Muscle layer of colon (tissue), 2 donors: Measurements from ENCODE around the gene OCLN.
"Not testable (repeated sequence)": the region's sequence is repeated elsewhere in the genome, so short reads cannot be mapped to it uniquely, and the experiment has no call there.

ENCODE experiments used
- H3K27ac ChIP-seq: one replicate; pipeline ENCODE4 v1.7.0; 2013; ENCODE audit warnings: low read depth, mild to moderate bottlenecking, low read length, moderate library complexity
- H3K27me3 ChIP-seq, 2 donors: one replicate each; pipeline ENCODE4 v1.7.0; 2013; ENCODE audit warnings: low read length in 2 of 2, mild to moderate bottlenecking in 2 of 2; ENCODE audit not compliant: insufficient read depth in 2 of 2, control insufficient read depth in 1 of 2
- H3K36me3 ChIP-seq: one replicate; pipeline ENCODE4 v1.7.0; 2013; ENCODE audit warnings: mild to moderate bottlenecking, low read length; ENCODE audit not compliant: insufficient read depth
- H3K4me1 ChIP-seq: one replicate; pipeline ENCODE4 v1.7.0; 2013; ENCODE audit warnings: mild to moderate bottlenecking, low read length; ENCODE audit not compliant: insufficient read depth
- H3K4me3 ChIP-seq, 2 donors: one replicate each; pipeline ENCODE4 v1.7.0; 2013; ENCODE audit warnings: low read length in 2 of 2, low read depth in 1 of 2, mild to moderate bottlenecking in 1 of 2, moderate library complexity in 1 of 2
- H3K9ac ChIP-seq: one replicate; pipeline ENCODE4 v1.7.0; 2013; ENCODE audit warnings: low read length
- H3K9me3 ChIP-seq: one replicate; pipeline ENCODE4 v1.7.0; 2013; ENCODE audit warnings: mild to moderate bottlenecking, low read length
- donor health status: abdominal sarcoma.
- donor health status: Adenocarcinoma of cecum.

The OCLN gene, protein sequence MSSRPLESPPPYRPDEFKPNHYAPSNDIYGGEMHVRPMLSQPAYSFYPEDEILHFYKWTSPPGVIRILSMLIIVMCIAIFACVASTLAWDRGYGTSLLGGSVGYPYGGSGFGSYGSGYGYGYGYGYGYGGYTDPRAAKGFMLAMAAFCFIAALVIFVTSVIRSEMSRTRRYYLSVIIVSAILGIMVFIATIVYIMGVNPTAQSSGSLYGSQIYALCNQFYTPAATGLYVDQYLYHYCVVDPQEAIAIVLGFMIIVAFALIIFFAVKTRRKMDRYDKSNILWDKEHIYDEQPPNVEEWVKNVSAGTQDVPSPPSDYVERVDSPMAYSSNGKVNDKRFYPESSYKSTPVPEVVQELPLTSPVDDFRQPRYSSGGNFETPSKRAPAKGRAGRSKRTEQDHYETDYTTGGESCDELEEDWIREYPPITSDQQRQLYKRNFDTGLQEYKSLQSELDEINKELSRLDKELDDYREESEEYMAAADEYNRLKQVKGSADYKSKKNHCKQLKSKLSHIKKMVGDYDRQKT

DNA sequence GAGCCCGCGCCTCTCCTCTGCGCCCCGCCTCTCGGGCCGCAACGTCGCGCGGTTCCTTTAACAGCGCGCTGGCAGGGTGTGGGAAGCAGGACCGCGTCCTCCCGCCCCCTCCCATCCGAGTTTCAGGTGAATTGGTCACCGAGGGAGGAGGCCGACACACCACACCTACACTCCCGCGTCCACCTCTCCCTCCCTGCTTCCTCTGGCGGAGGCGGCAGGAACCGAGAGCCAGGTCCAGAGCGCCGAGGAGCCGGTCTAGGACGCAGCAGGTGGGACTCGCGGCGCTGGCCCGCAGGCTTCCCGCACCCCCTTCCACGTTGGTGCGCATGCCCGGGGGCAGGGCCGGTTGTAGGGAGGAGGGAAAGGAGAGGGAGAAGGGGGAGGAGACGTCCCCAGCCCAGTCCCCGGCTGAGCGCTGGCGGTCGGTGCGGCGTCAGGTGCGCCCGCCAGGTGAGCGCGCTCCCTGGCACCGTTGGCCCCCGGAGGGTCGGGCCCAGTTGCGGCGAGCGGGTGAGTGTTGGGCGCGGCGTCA lies at the start of gene OCLN:
OCLN (plus strand) TSS at position 400 of the 532 bp plus-strand sequence. CDS start 11,455 bp downstream, outside the sequence.
- Histone ChIP-seq H3K27me3 (peaks cover 10 to 39% of the 10 kb centered on the region in 2 donors), H3K9me3 (no peaks in the 10 kb centered on the region), H3K36me3 (no peaks in the 10 kb centered on the region), H3K27ac (no peak within 1 kb of the TSS), H3K4me3 (peak within 1 kb of the TSS; percentile 39 to 67), H3K4me1 (no peaks in the 10 kb centered on the region), H3K9ac (no peak within 1 kb of the TSS)

DNA sequence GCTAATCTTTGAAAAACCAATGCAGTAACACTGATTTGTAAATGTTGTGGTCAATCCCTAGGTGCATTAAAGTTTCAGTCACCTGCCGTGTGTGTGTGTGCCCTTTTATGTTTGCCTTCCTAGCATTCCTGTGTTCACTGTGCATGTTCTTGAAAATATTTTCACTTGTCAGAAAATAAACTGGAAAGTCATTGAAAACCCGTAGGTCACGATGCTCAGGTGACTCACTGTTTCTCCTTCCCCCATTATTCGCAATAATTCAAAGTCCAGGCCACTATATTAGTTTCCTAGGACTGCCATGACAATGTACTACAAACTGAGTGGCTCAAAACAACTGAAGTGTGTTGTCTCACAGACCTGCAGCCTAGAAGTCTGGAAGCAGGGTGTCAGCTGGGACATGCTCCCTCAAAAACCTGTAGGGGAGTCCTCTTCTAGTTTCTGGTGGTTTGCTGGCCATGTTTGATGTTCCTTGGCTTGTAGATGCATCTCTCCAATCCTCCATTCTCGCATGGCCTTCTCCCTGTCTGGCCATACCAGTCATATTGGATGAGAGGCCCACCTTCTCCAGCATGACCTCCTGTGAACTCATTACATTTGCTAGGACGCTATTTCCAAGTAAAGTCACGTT lies 48.3 kb upstream of the OCLN start:
- Histone ChIP-seq H3K27me3 (no peaks in the 10 kb centered on the region), H3K9ac (no peak overlapping the region), H3K9me3 (no peaks in the 10 kb centered on the region), H3K36me3 (no peaks in the 10 kb centered on the region), H3K4me3 (no peak overlapping the region), H3K27ac (no peak overlapping the region), H3K4me1 (no peaks in the 10 kb centered on the region)

DNA sequence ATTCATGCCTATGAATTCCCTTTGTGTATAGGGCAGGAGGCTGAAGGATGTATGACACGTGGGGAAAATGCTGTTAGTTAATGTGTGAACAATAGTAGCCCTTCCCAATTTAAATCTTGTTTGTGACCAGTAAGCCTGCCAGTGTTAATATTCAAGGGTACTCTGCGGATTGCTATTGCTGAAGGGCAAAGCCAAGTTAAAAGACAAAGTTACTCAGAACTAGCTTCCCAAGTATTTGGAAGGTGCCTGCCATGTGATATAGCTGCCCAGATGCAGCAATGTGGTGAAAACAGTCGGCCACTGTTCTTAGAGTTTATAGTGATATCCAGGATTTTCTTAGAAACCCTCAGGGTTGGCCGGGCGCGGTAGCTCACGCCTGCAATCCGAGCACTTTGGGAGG lies 43.1 kb upstream of the OCLN start:
- Histone ChIP-seq H3K4me3 (no peak overlapping the region), H3K9me3 (no peaks in the 10 kb centered on the region), H3K27me3 (no peaks in the 10 kb centered on the region), H3K4me1 (no peaks in the 10 kb centered on the region), H3K27ac (no peak overlapping the region), H3K9ac (no peak overlapping the region), H3K36me3 (no peaks in the 10 kb centered on the region)

DNA sequence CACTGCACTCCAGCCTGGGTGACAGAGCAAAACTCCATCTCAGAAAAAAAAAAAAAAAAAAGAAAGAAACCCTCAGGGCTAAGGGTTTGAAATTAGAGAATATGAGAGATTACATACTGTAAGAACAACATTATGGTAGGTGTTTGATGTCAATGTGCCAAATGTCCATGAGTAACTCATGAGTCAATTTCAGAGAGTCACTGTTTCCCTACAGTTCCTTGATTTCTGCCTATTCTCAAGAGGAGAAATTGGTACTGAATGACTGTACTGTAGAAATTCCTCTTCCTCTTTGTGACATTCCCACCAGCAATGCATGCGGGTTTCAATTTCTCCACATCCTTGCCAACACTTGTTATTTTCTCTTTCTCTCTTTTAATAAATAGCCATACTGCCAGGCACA lies 42.5 kb upstream of the OCLN start:
- no peaks in the 10 kb centered on the region for H3K27me3 ChIP-seq
- H3K4me1 ChIP-seq: no peaks in the 10 kb centered on the region
- no peak overlapping the region for H3K27ac ChIP-seq
- no peak overlapping the region for H3K9ac ChIP-seq
- H3K36me3 ChIP-seq: no peaks in the 10 kb centered on the region
- H3K4me3 ChIP-seq: no peak overlapping the region
- no peaks in the 10 kb centered on the region for H3K9me3 ChIP-seq

DNA sequence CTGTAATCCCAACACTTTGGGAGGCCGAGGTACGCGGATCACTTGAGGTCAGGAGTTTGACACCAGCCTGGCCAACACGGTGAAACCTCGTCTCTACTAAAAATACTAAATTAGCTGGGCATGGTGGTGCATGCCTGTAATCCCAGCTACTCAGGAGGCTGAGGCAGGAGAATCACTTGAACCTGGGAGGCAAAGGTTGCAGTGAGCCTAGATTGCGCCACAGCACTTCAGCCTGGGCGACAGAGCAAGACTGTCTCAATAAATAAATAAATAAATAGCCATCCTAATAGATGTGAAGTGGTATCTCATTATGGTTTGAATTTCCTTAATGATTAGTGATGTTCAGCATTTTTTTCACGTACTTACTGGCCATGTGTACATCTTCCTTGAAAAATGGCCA lies 42.1 kb upstream of the OCLN start:
- H3K27ac ChIP-seq, H3K36me3 ChIP-seq, H3K9ac ChIP-seq, H3K4me3 ChIP-seq, H3K4me1 ChIP-seq, H3K9me3 ChIP-seq, H3K27me3 ChIP-seq: not testable (repeated sequence)

DNA sequence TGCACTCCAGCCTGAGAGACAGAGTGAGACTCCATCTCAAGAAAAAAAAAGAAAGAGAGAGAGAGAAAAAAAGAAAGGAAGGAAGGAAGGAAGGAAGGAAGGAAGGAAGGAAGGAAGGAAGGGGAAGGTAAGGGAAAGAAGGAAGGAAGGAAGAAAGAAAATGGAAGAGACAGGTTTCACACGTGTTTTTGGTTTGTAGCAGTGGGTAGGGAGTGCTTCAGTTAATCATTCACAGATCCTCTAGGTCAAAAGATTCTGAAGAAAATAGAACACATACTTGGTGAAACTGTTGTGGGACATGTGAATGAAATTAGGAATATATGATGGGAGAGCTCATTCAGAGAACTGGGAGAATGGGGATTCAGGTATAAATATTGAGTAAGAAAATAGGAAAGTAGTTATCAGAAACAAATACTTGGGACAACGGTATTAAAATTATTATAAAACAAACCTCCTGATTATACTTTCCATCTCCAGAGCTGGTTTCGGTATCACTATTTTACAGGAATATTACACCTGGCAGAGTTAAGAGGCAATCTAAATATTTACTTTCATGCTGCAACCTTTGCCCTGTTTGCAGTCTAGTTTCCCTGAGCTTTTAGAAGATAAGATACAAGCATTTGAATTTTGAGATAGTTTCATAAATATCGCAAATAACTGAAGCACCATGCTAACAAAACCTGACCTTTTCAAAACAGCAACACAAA lies 40.5 kb upstream of the OCLN start:
- Histone ChIP-seq H3K4me1 (no peaks in the 10 kb centered on the region), H3K4me3 (no peak overlapping the region), H3K27me3 (no peaks in the 10 kb centered on the region), H3K27ac (no peak overlapping the region), H3K9ac (no peak overlapping the region), H3K36me3 (no peaks in the 10 kb centered on the region), H3K9me3 (no peaks in the 10 kb centered on the region)

DNA sequence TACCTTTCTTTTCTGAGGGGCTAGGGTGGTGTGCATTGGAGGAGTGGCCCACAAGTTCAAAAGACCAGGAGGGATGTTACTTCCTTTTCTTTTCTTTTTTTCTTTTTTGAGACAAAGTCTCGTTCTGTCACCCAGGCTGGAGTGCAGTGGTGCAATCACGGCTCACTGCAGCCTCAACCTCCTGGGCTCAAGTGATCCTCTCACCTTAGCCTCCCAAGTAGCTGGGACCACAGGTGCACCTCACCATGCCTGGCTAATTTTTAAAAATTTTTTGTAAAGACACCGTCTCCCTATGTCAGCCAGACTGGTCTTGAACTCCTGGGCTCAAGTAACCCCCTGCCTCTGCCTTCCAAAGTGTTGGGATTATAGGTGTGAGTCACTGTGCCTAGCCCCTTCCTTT lies 39.1 kb upstream of the OCLN start:
- H3K27ac ChIP-seq, H3K27me3 ChIP-seq, H3K4me3 ChIP-seq, H3K4me1 ChIP-seq, H3K36me3 ChIP-seq, H3K9ac ChIP-seq, H3K9me3 ChIP-seq: not testable (repeated sequence)

DNA sequence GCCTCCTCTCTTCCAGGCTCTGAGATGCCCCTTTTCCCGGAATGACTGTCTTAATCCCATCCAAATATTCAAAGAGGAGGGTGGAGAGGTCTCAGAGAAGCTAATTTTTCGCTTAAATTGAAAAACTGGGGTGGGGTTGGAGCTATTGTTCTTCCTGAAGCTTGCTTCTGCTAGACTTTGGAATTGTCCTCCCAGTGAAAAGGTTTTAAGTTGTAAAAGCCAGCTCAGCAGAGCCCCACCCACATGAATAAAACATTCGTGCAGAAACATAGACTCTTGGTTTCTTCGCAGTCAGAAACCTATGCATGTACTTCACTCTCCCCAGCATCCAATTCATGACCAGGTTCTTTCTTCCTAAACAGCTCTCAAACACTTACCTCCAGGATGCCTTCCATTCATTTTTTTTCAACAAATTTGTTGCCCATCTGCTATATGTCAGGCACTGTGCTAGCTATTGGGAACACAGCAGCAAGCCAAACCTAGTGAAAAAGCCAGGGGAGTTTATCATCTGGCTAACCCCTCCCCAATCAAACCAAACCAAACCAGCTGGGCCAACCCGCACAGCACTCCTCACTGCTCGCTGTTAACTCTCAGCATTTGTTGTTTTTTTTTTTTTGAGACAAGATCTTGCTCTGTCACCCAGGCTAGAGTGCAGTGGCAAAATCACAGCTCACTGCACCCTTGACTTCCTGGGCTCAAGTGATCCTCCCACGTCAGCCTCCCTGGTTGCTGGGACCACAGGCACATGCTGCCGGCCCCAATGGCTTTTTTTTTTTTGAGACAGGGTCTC lies 37.9 kb upstream of the OCLN start:
- Histone ChIP-seq H3K4me3 (no peak overlapping the region), H3K27ac (no peak overlapping the region), H3K9ac (no peak overlapping the region), H3K9me3 (no peaks in the 10 kb centered on the region), H3K36me3 (no peaks in the 10 kb centered on the region), H3K4me1 (no peaks in the 10 kb centered on the region), H3K27me3 (no peaks in the 10 kb centered on the region)

DNA sequence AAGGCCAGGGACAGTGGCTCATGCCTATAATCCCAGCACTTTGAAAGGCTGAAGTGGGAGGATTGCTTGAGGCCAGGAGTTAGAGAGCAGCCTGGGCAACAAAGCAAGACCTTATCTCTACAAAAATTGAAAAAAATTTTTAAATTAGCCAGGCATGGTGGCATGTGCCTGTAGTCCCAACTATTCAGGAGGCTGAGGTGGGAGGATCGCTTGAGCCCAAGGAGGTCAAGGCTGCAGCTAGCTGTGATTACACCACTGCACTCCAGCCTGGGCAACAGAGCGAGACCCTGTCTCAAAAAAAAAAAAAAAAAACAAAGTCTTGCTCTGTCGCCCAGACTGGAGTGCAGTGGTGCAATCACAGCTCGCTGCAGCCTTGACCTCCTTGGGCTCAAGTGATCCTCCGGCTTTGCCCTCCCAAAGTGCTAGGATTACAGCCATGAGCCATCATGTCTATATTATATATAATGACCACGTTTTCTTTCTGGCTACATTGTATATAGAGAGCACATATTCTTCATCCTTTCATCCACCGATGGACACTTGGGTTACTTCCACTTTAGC lies 37.1 kb upstream of the OCLN start:
- not testable (repeated sequence) for H3K4me3 ChIP-seq, H3K27ac ChIP-seq, H3K4me1 ChIP-seq, H3K9ac ChIP-seq, H3K9me3 ChIP-seq, H3K27me3 ChIP-seq, H3K36me3 ChIP-seq

DNA sequence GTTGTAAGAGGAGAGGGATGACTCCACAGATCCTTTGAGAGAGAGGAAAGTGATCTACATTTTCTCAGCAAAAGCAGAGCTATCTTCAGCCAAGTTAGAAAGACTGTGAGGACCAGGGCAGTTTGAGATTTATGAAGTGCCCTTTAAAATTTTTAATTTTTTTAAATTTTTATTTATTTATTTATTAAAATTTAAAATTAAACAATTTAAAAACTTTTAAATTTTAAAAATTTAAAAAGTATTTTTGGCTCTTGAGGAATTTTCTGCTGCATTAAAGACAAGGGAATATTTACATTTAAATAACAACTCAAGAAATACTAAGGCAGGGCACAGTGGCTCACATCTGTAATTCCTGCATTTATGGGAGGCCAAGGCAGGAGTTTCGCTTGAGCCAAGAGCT lies 30.4 kb upstream of the OCLN start:
- Histone ChIP-seq H3K4me3 (no peak overlapping the region), H3K27me3 (no peaks in the 10 kb centered on the region), H3K4me1 (no peaks in the 10 kb centered on the region), H3K36me3 (no peaks in the 10 kb centered on the region), H3K9ac (no peak overlapping the region), H3K27ac (no peak overlapping the region), H3K9me3 (no peaks in the 10 kb centered on the region)
